ENCODE results near the gene PCDHA1.

DNA sequence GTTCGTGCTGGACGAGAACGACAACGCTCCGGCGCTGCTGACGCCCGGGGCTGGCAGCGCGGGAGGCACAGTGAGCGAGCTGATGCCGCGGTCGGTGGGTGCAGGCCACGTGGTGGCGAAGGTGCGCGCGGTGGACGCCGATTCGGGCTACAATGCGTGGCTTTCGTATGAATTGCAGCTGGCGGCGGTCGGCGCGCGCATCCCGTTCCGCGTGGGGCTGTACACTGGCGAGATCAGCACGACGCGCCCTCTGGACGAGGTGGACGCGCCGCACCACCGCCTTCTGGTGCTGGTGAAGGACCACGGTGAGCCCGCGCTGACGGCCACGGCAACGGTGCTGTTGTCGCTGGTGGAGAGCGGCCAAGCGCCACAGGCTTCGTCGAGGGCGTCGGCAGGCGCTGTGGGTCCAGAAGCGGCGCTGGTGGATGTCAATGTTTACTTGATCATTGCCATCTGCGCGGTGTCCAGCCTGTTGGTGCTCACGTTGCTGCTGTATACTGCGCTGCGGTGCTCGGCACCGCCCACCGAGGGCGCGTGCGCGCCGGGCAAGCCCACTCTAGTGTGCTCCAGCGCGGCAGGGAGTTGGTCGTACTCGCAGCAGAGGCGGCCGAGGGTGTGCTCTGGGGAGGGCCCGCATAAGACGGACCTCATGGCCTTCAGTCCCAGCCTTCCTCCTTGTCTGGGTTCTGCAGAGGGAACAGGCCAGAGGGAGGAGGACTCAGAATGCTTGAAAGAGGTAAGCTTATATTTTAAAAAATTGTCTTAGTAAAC is 98.2 kb downstream of the PCDHA1 start:
- TF ChIP-seq, protein P1, sequence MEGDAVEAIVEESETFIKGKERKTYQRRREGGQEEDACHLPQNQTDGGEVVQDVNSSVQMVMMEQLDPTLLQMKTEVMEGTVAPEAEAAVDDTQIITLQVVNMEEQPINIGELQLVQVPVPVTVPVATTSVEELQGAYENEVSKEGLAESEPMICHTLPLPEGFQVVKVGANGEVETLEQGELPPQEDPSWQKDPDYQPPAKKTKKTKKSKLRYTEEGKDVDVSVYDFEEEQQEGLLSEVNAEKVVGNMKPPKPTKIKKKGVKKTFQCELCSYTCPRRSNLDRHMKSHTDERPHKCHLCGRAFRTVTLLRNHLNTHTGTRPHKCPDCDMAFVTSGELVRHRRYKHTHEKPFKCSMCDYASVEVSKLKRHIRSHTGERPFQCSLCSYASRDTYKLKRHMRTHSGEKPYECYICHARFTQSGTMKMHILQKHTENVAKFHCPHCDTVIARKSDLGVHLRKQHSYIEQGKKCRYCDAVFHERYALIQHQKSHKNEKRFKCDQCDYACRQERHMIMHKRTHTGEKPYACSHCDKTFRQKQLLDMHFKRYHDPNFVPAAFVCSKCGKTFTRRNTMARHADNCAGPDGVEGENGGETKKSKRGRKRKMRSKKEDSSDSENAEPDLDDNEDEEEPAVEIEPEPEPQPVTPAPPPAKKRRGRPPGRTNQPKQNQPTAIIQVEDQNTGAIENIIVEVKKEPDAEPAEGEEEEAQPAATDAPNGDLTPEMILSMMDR (IDR thresholded peaks at IDR 0.05), result no peak
- TF ChIP-seq POLR2AphosphoS5 (IDR thresholded peaks at IDR 0.05; ENCODE audit: low read depth, low read length) (no peak), TCF7L2 (IDR thresholded peaks at IDR 0.05; ENCODE audit: low read depth, low read length) (no peak)
